Measurements from ENCODE around the gene GPR87.

DNA sequence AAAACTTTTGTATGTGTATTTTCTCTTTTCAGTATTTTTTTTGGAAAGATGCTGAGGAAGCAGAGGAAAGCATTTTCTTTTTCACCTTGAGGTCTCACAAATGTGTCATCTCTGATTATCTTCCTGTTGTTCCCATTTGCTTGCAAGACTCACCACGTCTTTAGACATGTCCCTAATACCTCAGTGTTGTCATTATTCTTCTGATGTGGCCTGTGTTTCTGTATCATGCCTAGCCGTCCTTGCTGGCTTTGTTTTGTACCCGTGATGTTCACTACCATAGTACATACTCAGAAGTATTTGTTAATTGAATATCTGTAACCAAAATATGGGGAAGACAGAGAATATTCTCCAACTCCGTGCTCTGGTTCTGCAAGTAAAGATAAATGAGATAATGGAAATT is 33.2 kb downstream of the GPR87 start:
- TF ChIP-seq CTCF (tag by site-specific recombination; IDR thresholded peaks at IDR 0.05): no peak
- no peak for TF ChIP-seq KLF16 (tag by site-specific recombination; IDR thresholded peaks at IDR 0.05)
- no peak for TF ChIP-seq ZNF324 (tag by site-specific recombination; IDR thresholded peaks at IDR 0.05)
- TF ChIP-seq, protein P1, sequence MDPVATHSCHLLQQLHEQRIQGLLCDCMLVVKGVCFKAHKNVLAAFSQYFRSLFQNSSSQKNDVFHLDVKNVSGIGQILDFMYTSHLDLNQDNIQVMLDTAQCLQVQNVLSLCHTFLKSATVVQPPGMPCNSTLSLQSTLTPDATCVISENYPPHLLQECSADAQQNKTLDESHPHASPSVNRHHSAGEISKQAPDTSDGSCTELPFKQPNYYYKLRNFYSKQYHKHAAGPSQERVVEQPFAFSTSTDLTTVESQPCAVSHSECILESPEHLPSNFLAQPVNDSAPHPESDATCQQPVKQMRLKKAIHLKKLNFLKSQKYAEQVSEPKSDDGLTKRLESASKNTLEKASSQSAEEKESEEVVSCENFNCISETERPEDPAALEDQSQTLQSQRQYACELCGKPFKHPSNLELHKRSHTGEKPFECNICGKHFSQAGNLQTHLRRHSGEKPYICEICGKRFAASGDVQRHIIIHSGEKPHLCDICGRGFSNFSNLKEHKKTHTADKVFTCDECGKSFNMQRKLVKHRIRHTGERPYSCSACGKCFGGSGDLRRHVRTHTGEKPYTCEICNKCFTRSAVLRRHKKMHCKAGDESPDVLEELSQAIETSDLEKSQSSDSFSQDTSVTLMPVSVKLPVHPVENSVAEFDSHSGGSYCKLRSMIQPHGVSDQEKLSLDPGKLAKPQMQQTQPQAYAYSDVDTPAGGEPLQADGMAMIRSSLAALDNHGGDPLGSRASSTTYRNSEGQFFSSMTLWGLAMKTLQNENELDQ (tag by site-specific recombination; IDR thresholded peaks at IDR 0.05; ENCODE audit: low read depth): no peak
